GM18498 (cell line): Measurements from ENCODE around the gene SETD6.

ENCODE experiments used
- ATAC-seq: cut with Tn5 transposase; IDR thresholded peaks from one replicate; pipeline ENCODE4 v1.9.1; 2021; ENCODE audit warnings: mild to moderate bottlenecking, moderate library complexity; ENCODE audit not compliant: unreplicated experiment

SETD6 gene

DNA sequence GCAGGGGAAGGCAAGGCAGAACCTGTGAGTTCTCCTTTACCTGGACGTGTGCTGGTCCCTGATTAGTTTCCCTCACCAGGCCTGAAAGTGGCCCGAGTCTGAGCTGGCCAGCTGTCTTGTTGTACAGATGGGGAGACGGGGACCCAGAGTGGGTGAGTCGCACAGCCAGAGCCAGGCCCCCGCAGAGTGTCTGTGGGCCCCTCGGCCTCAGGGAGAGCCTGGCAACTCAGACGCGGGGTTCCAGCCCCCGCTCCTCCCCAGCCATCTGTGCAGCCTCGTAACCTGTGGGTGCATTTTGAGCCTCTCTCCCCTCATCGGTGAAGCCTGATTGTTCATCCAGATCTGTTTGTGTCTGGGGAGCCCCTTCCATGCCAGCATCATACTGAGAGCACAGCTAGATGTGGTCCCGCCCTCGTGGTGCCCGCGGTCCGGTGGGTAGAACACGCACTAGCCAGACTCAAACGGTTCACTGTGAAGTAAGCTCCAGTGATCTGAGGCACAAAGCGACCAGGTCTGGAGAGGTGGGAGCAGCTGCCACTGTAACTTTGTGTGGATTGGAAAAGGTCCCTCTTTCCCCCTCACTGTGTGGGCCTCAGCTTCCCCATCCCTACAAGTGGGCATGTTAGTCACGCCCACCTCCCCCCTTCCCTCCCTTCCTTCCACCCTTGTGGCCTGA, 21.4 kb upstream of the SETD6 start:
- no peak for ATAC-seq

DNA sequence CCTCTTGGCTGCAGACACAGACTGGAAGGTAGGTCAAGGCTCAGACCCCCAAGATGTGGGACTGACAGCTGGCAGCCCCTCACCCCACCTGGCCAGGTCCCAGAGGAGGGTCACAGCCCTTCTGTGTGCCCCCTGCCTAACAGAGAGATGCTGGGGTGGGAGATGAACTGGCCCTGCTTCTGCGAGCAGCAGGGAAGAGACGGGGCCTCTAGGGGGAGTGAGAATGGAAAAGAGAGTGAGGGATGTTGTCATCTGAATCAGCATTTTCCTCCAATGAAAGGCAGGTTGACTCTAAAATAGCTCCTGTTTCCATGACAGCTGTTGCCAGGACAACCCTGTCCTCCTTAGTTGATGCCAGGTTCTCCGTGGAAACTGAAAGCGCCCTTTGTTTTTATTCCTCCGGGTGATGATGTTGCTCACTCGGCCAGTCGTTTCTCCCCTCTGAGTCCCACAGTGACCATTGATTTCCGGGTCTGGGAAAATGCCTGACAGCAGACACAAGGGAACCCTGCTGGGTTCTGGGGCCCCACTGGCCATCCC, 20.3 kb upstream of the SETD6 start:
- ATAC-seq = peak; percentile 77

DNA sequence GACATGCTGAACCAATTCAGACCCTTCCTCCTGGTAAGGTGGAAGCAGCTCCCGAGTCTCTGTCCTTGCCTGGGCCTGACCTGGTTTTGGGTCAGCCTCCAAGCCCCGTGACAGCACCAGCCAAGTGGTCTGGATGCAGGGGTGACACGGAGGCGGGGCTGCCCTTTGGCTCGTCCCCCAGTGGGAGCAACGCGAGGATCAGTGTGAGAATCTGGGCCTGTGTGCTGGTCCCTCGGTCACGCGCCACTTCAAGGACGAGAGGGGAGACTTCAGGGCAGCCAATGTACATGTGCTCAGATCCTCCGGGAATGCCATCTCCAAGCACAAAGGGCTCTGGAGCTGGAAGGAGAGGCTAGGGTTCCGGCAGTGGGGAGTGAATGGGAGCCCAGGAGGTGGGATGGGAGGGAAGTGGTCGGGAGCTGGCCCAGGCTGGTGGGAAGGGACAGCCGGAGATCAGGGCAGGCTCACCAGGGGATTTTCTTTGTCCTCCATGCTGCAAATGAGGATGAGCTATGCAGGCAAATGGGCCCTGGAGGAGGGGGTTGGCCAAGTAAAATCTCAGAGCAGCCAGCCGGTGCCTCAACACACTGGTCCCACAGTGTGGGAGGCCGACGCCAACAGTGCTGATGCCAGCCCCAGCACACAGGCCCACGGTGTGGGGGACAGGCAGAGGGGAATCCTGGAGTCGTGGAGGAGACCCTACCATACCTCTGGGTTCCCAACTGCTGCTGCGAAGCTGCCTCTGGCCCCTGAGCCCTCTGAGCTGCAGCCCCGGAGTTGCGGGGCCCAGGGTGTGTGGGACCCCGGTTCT, 19.6 kb upstream of the SETD6 start:
- no peak for ATAC-seq

DNA sequence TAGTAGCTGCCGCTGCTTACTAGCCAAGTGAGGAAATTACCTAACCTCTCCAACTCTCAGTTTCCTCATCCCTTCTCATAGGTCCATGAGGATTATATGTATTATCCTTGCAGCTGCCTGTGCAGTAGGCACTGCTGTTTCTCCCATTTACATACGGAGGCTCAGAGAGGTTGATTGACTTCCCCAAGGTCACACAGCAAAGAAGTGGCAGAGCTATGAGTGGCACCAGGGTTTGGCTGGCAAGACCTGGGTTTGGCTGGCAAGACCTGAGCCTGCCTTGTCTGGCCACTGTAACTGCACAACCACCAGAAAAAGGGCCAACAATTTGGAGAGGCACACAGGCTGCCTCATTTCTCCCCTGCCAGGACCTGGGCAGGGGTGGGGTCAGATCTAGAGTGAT, 17.8 kb upstream of the SETD6 start:
- ATAC-seq = no peak

DNA sequence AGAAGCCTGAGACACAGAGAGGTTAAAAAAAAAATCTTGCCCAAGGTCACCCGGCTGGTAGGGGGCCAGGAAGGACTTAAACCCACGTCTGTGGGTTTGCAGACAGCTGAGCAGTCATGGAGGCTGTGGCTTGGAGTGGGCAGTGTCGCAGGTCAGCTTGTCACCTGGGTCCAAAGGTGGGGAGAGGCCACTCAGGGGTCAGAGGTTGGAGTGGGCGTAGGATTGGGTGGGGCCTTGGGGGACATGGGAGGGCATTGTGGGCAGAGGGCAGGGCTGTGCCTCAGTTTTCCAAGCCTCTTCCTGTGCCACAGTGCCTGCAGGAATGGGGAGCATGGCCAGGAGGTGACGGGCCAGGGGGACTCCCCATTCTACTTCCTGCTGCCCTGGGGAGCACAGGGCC, 17.4 kb upstream of the SETD6 start:
- ATAC-seq = no peak

DNA sequence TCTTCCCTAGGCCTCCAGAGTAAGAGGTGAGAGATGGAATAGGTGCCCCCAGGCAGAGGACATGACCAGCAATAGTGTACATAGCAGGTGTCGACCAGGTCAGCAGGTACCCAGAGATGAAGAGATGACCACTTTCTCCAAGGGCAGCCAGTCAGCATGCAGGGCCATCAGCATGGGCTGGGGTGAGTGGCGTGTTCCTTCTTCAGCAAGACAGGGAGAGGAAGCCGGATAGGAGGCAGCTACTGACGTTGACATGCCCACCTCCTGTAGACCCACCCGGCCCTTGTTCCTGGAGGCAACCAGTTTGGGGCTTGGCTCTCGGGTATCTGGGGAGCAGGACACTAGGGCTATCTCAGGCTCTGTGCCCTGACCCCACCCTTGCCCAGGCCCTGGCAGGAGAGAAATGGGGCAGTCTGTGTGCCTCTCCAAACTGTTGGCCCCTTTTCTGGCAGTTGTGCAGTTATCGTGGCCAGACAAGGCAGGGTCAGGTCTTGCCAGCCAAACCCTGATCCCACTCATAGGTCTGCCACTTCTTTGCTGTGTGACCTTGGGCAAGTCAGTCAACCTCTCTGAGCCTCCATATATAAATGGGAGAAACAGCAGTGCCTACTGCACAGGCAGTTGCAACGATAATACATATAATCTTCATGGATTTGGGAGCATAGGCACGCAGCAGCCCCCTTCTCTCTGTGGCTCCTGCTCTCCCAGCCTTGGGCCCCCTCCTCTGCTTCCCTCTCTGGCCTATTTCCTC, 16.8 kb upstream of the SETD6 start:
- ATAC-seq = no peak

DNA sequence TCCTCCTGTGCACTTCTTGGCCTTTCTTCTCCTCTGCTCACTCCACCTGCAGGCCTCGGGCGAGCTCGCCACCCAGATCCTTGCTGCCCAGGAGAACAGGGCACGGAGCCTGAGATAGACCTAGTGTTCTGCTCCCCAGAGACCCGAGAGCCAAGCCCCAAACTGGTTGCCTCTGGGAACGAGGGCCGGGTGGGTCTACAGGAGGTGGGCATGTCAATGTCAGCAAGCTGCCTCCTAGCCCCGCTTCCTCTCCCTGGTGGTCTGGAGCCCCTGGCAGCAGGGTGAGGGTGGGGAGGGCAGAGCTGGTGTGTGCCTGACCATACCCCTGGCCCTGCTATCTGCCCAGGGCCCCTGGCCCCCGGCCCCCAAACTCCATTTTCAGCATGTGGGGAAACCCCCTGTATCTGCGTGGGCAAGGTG, 16.2 kb upstream of the SETD6 start:
- ATAC-seq = no peak

DNA sequence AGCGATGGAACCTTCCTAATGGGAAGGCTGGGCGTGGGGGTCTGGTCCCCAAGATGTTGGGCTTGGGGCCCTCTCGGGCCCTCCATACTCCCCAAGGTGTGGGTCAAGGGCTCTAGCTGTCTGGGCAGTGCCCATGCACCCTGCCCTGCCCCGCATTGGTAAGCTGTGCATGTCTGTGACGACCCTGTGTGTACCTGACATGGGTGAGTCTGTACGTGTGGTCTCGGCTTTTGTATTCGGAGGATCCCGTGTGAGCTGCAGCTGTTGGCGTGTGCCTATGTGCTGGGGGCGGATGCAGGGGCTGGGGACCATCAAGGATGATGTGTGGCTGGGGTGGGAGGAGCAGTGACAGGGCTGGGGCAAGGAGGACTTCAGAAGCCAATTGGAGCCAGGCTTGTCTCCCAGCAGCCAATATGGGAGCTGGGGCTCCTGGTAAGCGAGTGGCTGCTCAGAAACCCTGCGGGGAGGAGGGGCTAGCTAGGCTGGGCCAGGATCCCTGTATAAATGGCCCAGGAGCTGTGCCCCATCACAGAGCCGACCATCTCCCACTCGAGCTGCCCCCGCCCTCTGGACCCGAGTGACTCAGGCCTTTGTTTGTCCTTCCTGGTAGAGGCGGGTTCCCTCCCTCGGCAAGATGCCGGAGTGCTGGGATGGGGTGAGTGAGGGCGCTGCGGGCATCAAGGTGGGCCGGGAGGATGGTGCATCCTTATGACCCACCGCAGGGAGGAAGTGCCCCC, 15.5 kb upstream of the SETD6 start, which contains the start of gene NDRG4:
TSS of gene NDRG4 (plus strand) at position 529 of the 737 bp plus-strand sequence. CDS start at position 635, 106 bp downstream.
- no peak for ATAC-seq

DNA sequence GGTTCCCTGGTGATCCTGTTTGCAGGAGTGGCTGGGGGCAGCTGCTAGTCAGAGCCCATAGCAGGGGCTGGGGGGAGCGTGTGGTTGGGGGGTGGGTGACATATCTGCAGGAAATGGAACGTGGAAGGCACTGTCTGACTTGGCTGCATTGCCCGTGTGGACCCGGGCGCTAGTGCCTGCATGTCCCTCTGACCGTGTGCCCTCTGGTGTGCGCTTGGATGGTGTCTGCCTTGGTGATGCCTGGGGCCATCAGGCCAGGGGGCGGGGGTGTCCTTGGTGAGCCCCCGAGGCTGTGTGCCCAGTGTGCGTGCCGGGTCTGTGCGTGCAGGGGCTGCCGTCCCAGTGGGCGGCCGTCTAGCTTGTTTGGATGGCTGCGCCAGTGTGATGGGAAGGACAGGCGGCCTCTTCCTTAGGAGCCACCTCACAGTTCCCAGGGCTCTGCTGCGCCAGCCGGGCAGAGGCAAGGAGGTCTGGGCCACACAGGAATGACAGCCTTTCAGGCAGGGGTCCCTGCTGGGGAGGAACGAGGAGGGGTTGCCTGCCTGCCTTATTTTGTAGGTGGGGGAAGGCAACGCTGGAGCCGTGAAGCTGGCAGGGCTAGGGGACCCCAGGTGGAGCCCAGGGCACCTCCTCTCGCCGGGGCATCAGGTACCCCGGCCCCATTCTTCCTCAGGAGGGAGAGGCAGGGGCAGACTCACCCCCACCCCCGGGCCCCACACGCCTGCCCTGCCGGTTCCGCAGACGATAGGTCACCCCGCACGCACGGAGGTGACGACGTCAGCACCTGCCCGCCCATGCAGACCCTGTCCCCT, 14.7 kb upstream of the SETD6 start:
- no peak for ATAC-seq

DNA sequence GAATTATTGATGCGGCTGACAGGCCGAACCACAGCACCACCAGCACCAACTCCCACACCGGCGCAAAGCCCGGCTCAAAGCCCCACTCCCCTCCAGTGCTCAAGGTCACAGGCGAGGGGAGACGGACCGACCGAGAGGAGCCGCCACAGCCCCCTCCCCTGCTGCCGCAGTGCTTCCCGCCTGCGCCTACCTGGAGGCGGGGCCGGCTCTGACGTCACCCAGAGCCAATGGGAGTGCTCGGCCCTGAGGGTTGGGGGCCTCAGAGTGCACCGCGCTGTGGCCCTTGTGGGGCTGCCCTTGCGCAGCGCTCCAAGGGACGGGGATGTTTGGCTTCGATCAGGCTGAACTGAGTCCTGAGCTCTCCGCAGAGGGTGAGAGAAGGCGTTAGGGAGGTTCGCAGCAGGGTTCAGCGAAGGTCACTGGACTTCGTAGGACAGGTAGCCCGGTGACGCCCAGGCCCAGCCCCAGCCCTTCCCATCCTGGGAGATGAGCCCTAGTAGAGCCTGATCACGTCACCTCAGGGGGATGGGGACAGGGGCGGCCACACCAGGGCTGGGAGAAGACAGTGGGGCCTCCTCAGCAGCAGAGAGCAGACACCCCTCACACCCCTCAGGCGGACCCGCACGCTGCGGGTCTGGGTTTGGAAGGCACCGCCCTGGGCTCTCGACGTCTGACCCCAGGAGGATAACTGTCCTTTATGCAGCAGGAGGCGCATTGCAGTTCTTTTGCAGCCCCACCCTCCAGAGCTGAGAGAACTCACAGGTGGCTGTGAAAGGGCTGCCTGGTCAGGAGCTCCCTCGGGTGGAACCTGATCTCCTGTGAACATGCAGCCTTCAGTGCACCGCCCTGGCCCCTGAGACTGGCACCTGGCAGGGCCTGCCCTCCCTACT, 13.8 kb upstream of the SETD6 start:
- no peak for ATAC-seq

DNA sequence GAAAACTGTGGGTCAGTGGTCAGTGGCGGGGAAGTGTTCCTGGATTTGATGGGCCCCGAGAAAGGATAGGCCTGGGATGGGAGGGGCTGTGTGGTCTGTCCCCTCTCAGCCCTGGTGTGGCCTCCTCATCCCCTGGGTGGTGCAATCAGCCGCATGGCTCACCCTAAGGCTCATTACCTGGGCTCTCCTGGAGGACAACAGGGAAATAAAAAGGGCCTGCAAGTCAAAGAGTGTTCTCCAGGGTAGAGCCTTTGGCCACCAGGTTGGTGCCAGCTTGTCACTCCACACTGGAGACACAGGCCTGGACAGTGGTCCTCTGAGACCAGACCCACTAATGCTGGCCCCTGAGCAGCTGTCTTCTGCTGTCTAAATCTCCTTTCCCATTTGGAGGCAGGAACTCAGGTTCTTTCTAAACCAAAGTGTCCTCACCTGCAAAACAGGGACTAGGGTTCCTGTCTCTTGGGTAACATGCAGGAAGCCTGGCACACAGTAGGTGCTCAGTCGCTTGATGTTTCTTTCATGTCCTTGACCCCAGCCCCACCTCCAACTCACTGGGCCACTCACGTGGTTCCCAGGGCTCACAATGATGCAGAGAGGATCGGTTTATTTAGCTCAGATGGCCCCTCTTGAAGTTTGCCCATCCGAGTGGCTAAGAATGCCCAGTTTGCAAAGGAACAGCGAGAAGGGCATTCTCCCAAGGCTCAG, 12.9 kb upstream of the SETD6 start:
- ATAC-seq = no peak

DNA sequence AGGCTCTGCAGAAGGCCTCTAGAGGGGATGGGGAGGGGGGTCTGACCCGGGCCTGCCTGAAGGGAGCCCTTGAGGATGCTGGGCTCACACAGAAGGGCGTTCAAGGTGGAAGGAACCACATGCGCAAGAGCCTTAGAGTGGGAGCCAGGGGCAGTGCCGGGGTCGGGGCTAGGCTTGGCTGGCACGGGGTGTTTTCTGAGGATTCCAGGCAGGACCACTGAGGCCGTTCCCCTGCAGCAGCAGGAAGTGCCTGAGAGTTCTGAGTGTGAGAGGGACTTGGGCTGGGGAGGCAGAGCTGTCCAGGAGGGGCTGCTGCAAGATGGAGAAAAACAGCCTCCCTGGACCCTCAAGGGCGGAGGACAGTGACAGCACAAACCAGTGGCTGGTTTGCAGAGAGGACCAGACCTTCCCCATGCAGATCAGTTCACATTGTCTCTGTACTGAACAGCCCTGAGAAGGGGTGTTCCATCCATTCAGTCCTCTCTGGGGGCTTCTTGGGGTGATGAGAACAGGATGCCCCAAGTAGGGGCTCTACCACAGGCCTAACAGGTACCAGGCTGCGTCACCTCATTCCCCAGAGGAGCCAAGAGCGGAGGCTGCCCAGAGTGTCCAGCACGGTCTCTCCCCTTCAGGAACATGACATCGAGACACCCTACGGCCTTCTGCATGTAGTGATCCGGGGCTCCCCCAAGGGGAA, 12.0 kb upstream of the SETD6 start:
- no peak for ATAC-seq

DNA sequence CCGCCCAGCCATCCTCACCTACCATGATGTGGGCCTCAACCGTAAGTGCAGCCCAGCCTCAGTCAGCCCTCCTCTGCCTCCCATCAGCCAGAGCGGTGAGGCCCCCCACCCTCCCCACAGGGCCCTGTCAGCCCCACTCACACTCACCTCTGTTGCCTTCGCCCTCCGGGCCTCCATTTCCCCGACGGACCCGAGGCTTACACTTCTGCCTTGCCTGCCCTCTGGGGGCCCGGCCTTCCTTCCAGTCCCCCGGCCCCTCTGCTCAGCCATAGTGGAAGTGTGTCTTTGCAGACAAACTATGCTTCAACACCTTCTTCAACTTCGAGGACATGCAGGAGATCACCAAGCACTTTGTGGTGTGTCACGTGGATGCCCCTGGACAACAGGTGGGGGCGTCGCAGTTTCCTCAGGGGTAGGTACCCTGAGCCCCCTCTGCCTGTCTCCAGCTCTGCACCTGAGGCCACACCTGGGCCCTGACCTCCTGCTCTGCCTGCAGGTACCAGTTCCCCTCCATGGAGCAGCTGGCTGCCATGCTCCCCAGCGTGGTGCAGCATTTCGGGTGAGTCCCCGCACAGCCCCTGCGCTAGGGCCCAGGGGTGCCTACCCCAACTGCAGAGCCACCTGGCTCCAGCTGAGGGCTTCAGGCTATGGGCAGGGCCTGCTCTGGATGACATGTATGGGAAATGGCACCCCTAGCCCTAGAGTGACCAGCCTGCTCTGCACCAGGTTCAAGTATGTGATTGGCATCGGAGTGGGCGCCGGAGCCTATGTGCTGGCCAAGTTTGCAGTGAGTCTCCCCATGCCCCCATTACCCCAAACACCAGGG, 11.2 kb upstream of the SETD6 start:
- ATAC-seq = no peak

DNA sequence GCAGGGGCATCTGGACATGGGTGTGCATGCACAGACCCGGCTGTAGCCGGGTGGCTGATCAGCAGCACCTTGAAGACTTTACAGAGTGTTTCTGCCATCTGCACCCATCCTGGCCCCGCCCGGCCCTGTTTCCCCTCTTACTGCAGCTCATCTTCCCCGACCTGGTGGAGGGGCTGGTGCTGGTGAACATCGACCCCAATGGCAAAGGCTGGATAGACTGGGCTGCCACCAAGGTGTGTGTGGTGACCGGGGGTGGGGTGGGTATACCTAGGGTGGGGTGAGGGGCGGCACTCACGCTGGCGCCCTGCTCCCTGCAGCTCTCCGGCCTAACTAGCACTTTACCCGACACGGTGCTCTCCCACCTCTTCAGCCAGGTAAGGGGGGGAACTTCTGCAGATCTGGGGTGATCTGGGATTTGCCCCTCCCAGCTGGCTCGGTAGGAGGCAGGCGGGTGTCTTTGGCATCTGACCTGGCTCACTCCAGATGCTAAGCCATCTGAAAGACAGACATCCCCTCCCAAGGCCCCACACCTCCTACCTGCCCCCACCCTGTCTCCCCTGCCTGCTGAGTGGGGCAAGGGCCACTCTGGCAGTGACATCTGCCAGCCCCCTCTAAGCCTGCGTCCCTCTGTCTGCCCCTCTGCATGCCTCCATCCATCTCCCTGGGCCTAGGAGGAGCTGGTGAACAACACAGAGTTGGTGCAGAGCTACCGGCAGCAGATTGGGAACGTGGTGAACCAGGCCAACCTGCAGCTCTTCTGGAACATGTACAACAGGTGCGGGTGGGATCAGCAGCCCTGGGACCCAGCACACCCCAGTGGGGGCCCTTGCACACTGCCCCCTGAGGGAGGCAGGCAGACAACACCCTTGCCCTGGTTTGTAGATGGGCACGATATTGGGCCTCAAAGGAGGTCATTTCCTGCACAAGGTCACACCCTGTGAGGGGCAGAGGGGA, 8.8 kb upstream of the SETD6 start:
- ATAC-seq = no peak

DNA sequence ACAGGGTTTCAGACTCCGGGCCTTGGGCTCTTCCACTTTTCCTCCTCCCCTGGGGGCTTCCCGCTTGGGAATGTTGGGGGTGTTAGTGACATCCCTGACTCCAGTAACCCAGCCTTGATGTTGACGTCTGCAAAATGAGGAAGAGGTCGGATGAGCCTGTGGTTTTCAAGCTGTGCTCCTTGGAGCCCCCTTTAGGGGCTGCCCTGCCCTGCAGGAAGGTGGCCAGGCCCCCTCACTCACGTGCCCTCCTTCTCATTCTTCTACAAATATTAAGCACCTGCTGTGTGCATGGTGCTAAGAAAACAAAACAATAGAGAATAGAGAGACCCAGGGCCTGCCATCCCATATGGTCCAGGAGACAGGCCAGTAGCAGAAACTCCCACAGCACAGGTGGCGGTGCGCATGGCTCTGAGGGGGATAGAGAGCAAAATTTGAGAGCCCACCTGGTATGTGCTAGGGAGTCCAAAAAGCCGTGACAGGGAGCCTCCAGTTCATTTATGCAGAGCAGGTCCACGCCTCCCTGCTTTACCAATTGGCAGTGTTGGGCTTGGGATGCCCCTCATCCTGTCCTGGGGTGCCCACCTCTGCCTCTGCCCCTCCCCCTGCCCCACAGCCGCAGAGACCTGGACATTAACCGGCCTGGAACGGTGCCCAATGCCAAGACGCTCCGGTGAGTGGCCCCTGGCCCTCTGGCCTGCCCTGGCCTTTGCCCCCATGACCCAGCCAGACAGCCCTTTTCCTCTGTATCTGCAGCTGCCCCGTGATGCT, 7.9 kb upstream of the SETD6 start:
- ATAC-seq = no peak
